GM19468 (cell line): Measurements from ENCODE around the gene ALAS1.
A peak's percentile ranks its signal among the peaks of the same experiment; 100 is the strongest.
"Not testable (repeated sequence)": the region's sequence is repeated elsewhere in the genome, so short reads cannot be mapped to it uniquely, and the experiment has no call there.

Source experiments
- ATAC-seq: cut with Tn5 transposase; IDR thresholded peaks from one replicate; pipeline ENCODE4 v1.9.1; 2021; ENCODE audit warnings: mild to moderate bottlenecking, moderate library complexity, moderate number of reproducible peaks; ENCODE audit not compliant: unreplicated experiment; ENCODE audit errors: extremely low read depth

Gene ALAS1

DNA sequence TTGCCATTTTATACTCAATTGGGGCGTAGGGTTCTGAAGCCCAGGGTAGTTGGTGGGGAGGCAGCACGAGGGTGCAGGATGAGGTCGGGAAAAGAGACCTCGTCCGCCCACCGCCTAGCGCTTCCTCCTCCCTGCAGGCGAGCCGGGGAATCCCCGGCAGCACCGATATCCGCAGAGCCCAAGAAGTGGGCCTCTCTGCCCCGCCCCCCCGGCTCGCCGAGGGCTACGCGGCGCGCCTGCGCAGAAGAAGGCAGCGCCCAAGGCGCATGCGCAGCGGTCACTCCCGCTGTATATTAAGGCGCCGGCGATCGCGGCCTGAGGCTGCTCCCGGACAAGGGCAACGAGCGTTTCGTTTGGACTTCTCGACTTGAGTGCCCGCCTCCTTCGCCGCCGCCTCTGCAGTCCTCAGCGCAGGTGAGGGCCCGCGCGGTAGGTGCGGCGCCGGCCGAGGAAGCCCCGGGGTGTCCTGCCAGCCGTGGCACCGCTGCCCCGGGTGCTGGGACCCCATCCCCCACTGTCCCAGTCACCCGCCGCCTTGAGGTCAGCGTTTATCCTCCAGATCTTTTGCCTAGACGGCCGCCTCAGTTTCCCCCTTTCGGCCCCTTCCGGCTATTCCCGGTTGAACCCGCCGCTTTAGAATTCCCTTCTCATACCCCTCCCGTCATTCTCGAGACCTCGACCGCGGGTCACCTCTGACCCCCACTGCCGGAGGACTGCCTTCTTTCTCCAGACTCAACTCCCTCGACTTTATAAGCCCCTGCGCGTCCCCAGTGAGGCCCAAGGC, at the start of gene ALAS1:
Gene ALAS1 (plus strand): TSS at position 319 of the 784 bp plus-strand sequence. CDS start 1,082 bp downstream, outside the sequence.
- peak; percentile 77 for ATAC-seq

DNA sequence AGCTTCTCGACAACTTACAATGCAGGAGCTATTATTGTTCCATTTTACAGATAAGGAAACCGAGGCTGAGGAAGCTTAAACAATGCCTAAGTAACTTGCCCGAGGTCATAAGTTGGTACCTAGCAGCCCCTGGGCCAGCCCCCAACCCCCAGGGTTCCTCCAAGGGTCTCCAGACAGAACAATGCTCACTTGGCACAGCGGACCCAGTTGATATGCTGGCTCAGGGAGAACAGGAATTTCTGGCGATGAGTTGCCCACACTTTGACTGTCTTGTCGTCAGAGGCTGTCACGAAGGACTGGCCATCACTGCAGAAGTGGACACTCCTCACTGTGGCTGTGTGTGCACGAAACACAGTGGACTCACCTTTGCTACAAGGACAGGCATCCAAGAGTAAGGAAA, 48.9 kb upstream of the ALAS1 start:
- ATAC-seq, result no peak

DNA sequence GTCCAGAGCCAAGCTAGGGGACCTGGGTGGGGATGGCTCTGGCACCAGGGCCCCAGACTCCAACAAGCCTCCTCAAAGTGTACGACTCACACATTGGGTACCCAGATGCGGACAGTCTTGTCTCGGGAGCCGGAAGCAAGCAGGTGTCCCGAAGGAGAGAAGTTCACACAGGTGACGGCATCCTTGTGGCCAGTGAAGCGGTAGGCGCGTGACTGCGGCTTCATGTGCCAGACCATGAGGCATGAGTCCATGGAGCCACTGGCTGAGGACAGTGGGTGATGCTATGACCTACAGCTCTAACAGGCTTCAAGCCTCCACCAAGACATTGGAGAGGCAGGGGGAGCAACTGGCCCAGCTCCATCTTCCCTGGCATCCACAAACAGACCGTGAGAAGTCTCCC, 48.2 kb upstream of the ALAS1 start:
- no peak for ATAC-seq

DNA sequence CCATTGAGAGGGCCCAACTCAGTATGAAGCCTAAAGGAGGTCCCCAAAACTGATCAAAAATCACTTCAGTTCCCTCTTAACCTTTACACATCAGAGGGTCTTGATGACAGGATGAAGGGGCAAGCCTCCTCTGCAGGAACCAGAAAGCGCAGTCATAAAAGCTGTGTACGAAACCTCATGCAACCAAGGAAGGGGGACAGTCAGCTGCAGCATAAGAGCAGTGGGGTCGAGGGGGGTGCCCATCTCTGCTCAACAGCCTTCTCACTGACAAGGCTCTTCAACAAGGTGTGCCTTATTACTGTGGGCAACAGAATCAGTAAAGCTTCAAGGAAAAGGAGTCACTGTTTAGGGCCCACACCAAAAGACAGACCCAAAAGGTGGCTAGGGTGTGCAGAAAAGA, 47.6 kb upstream of the ALAS1 start:
- no peak for ATAC-seq

DNA sequence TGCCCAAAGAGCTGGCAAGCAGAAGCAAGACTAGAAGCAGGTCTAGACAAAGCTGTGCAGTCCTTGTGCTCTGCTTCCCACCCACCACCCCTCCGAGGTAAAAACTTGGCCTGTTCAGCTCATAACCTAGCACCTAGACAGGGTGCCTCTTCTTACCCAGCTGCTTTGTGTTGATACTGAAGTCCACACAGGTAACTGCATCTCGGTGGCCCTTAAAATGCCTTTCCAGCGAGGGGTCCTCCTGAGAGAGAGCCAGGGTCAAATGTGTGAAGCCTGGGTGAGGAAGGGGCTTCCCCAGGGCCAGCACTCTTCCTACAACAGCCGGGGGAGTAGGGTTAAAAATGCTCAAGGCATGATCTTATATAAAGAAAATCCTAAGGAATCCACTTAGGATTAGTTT, 47.1 kb upstream of the ALAS1 start:
- ATAC-seq, result no peak

DNA sequence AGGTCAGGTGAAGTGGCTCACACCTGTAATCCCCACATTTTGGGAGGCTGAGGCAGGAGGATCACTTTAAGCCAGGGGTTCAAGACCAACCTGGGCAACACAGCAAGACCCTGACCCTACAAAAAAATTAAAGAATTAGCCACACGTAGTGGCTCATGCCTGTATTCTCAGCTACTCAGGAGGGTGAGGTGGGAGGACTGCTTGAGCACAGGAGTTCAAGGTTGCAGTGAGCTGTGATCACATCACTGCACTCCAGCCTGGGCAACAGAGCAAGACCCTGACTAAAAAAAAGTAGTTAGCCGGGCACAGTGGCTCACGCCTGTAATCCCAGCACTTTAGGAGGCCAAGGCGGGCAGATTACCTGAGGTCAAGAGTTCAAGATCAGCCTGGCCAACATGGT, 46.0 kb upstream of the ALAS1 start:
- ATAC-seq, result not testable (repeated sequence)

DNA sequence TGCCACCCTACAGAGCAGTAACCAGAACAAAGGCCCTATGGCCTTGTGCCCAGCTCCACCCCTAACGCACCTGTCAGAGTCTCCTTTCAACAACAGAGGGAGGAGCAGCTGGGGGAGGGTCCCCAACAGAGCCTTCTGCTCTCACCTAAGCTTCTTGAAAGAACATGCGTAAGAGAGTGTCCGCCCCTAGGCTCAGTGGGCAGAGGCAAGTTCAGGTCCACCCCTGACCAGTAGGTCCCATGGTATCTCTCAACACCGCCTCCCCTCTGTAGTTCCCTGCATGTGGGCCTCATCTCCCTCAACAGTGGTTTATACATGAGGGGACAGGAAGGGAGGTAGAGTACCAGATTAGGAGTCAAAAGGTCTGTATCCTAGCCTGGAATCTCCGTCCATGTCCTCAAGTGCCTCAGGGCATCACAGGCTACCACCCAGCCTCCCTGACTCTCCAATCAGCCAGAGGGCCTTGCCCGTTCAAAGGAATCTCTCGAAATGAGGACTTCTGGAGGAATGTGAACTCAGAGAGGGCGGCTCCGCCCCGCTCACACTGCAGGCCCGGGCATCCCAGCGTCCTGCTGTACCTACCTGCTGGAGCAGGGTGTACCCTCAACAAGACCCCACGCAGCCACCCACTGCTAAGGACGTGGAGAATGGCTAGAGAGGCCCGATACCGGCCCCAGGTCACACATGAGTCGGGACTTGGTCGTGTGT, 44.4 kb upstream of the ALAS1 start:
- ATAC-seq, result no peak

DNA sequence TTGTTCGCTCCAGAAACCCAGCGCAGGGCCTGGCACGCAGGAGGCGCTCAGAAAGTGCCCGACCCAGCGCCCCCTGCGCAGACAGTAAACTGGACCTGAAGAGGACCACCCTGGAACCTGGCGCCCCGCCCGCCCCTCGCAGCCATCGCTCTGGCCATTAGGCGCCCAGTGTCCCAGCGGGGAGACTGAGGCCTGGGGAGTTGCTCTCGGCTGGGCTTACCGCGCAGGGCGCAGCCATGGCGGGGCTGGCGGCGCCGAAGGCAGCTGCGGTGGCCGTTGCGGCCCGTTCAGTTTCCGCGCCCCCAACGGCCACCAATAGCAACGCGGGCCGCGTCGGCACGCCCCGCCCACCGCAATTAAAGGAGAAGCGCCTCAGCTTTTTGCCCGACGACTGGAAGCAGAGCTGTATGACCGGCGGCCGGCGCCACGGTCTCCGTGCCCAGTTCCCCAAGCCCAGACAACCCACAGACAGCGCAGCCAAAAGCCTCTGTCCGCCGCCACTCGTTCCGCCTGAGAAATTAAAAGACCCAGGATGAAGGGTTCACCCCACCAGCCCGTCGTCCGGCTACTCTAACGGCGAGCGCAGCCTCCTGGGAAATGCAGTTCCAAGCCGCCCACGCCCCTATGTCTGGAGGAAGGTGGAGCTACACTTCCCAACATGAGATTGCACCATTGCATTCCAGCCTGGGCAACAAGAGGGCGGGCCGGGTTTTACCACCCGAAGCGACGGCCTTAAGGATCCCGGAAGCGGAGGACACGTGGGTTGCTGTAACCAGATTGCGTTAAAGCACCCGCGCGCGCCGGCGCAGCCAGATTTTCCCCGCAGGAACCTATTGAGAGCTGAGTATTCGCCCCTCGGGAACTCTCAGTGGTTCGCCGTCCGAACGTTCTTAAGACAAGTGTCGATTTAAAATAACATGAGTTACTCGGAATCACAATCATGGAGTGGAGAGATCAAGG, 43.5 kb upstream of the ALAS1 start, which contains the start of gene POC1A:
Gene POC1A (minus strand): TSS at position 289 of the 960 bp plus-strand sequence. CDS start 51 bp downstream, at position 238.
- ATAC-seq, result peak; percentile 48

DNA sequence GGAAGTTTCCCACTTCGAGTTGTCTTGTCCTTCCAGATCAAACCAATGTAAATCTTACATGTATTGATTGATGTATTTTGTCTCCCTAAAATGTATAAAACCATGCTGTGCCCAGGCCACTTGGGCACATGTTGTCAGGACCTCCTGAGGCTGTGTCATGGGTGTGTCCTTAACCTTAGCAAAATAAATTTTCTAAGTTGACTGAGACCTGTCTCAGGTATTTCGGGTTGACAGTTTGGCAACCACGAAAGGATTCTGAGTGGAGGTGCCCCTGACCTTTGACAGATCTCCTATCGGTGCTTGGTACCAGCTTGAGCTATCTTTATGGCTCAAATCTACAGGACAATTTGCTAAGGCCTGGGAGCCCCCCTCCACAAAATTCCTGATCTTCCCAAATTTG, 42.0 kb upstream of the ALAS1 start:
- no peak for ATAC-seq

DNA sequence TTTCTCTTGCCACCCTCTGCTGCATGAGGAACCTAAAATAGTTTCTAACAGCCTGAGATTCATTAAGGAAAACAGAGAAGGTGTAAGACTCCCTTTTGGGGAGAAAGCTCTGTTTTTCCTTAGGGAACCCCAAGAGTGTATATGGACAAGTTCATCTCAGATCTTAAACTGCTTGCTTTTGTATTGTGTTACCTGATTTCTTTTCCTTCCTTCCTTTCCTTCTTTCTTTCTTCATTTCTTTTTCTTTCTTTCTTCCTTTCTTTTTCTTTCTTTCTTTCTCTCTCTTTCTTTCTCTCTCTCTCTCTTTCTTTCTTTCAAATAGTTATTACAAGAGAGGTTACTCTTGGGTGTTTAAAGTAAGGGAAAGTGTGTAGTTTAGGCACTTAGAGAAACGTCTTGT, 38.5 kb upstream of the ALAS1 start:
- no peak for ATAC-seq

DNA sequence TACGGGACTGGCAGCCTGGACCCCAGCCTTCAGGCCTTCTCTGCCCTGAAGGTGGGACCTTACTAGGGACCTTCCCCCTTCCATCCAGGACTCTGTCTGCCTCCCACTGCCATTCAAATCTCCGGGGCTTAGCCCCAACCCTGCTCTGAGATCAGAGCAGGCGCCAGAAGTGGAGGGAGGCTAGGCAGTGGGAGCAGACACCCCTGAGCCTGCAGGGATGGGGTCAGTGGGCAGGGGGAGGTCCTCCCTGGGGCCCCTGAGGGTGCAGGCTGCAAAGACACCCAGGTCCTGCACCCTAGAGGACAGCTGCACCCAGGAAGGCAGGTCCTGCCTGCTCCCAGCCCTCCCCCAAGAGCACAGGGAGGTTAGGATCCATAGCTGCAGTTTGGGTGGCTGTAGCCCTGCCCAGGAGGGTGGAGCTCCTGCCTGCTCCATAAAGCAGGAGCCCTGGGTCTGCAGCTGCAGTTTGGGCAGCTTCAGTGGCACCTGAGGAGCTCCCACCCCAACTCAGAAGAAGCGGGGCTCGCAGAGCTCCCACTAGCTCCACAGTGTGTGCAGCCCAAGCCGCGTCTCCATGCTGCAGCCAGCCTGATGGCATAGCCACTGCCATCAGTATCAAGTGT, 35.6 kb upstream of the ALAS1 start:
- ATAC-seq, result no peak

DNA sequence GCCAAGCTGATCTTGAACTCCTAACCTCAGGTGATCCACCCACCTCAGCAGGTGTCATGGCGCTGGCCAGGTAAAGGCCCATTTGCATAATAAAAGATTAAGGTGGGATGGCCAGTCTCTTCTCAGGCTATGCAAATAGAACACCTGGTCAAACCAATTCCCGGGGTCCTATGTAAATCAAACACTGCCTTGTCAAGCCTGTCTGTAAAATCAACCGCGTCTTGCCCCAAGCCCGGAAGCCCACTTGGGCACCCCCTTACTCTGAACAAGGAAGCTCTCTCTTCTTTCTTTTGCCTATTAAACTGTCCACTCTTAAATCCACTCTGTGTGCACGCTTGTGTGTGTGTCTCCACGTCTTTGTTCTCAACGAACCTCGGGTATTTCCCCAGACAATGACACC, 30.7 kb upstream of the ALAS1 start:
- no peak for ATAC-seq

DNA sequence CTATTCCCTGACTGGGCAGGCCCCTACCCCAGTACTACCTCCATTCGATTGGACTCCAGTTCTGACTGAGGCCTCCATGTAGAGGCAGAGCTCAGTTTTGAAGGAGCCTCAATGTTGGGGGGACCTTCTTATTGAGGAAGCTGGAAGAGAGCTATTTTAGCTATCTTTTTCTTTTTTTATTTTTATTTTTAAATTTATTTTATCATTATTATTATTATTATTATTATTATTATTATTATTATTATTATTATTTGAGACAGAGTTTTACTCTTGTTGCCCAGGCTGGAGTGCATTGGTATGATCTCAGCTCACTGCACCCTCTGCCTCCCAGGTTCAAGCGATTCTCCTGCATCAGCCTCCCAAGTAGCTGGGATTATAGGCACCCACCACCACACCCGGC, 27.7 kb upstream of the ALAS1 start:
- not testable (repeated sequence) for ATAC-seq

DNA sequence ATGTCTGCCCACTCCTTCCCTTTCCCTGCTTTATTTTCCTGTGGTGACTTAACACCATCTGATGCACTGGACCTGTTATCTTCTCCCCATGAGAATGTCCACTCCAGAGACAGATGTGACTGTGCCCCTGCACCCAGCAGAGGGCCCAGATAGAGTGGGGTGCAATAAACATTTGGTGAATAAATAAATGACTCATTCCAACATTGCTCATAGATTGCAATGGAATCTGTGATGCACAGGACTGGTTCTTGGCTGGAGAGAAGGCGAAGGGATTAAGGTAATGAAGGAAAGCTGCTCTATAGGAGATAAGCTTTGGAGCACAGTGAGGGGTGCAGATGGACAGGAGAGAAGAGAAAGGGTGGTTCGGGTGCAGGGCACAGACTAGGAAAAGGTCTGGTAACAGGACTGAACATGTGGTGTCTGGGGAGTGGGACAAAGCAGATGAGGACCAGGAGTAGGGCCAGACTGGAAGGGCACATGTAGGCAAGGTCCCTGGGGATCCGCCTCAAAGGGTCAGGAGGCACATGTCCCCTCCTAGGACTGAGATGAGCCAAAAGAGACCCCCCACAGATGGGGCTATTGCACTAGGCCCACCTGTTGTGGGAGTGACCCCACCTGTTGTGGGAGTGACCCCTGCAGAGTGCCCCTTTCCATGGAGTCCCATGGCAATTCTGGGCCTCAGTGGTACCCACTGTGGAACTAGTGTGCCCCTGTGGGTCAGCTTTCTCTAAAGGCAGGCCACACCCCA, 26.3 kb upstream of the ALAS1 start:
- ATAC-seq, result no peak

DNA sequence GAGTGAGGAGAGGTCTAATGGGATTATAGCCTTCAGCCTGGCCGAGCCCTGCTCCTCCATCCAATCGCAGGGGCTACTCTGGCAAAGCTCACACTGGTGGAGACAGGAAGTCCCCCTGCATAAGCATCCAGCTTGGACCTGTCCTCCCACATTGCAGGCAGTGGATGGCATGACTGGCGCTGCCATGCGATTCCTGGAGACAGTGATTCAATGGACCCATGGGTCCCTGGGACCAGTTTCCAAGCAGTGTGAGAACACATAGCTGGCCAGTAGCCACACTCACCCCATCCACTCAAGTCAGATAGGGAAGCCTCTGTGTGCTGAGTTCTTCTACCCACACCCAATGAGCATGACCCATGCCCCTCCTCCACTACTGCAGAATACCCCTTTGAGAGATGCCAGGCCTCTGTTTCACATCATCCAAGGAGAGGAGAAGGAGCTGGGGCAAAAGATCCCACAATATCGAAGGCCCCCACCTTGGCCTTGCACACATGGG, 25.6 kb upstream of the ALAS1 start:
- no peak for ATAC-seq

DNA sequence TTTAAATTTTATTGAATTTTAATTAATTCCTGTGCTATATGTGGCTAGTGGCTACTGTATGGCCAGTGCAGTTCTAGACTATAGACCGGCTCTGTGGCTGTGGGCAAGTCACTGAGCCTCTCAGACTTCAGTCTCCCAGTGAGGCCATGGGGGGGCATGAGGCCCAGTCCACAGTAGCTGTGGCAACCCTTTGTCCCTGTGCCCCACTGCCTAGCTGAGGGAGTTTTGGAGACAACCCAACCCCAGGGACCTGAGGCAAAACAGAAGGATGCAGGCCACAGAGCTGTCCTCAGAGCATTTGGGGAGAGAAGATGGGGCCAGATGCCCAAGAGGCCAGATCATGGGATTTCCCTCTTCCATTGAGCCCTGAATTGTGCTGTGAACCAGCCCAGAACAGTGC, 24.9 kb upstream of the ALAS1 start:
- no peak for ATAC-seq

DNA sequence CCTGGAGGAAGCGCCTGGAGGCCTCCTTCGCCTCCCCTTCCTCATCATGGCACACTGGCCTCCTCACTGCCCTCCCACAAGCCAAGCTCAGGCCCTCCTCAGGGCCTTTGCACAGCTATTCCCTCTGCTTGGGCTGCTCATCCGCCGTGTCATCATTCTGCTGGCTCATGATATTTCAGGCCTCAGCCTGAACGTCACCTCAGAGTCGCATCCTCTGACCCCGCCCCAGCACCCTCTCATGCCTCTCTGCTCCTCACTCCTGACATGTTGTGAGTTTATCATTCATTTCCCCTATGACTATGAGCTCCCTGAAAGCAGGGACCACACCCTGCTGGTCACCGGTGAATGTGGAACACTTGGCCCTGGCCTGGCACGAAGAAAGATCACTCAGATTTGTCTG, 23.1 kb upstream of the ALAS1 start:
- no peak for ATAC-seq

DNA sequence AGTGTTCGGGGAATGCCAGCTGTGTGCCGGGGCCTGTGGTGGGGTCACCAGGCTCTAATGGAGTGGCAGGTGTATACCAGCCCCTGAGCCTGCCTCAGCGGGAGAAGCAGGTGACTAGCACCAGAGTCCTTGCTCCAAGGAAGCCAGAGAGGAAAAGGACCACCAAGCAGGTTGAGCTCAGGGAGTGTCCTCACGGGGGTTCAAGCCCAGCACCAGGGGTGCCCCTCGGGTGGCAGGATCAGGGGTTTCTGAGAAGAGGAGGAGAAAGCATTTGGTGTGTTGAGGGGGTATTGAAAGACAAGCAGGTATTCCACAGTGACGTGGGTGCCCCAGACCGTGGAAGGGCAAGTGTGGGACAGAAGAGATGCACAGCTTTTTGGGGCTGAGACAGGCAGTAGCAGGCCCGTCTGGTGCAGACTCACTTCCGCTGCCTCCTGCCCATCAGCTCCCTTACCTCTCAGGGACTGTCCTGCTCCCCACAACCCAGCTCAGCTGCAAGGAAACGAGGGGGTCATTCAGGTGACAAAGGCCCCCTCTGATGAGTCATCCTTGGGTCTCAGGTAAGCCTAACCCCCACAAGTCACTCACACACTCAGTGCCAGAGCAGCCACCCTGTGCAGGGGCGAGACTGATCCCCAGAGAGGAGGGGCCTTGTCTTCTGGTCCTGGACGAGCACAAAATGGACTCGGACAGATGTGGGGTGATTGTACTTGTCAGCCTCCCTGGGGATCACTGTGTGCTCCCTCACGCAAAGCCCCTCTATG, 22.4 kb upstream of the ALAS1 start:
- ATAC-seq, result no peak
